CMK (cell line): Measurements from ENCODE around the gene SHQ1.
"Not testable (repeated sequence)": the region's sequence is repeated elsewhere in the genome, so short reads cannot be mapped to it uniquely, and the experiment has no call there.

Source experiments
- DNase-seq: peaks from one replicate; pipeline ENCODE4 v3.0.0-alpha.2; 2010; ENCODE audit warnings: low read depth

The SHQ1 gene

DNA sequence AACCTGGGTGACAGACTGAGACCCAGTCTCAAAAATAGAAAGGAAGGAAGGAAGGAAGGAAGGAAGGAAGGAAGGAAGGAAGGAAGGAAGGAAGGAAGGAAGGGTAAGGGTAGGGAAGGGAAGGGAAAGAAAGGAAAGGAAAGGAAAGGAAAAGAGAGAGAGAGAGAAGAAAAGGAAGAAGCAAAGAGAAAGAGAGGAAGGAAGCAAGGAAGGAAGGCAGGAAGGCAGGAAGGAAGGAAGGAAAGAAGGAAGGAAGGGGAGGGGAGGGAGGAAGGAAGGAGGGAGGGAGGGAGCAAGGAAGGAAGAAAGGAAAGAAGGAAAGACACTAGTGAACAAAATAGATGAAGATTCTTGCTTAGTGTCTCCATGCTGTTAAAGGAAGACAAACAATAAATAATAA, 129.1 kb downstream of the SHQ1 start:
- DNase-seq = no peak

DNA sequence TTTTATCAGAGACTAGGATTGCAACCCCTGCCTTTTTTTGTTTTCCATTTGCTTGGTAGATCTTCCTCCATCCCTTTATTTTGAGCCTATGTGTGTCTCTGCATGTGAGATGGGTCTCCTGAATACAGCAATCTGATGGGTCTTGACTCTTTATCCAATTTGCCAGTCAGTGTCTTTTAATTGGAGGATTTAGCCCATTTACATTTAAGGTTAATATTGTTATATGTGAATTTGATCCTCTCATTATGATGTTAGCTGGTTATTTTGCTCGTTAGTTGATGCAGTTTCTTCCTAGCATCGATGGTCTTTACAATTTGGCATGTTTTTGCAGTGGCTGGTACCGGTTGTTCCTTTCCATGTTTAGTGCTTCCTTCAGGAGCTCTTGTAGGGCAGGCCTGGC, 134.1 kb downstream of the SHQ1 start:
- DNase-seq = not testable (repeated sequence)

DNA sequence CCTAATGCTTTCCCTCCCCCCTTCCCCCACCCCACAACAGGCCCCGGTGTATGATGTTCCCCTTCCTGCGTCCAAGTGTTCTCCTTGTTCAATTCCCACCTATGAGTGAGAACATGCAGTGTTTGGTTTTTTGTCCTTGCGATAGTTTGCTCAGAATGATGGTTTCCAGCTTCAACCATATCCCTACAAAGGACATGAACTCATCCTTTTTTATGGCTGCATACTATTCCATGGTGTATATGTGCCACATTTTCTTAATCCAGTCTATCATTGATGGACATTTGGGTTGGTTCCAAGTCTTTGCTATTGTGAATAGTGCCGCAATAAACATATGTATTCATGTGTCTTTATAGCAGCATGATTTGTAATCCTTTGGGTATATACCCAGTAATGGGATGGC, 137.8 kb downstream of the SHQ1 start:
- not testable (repeated sequence) for DNase-seq

DNA sequence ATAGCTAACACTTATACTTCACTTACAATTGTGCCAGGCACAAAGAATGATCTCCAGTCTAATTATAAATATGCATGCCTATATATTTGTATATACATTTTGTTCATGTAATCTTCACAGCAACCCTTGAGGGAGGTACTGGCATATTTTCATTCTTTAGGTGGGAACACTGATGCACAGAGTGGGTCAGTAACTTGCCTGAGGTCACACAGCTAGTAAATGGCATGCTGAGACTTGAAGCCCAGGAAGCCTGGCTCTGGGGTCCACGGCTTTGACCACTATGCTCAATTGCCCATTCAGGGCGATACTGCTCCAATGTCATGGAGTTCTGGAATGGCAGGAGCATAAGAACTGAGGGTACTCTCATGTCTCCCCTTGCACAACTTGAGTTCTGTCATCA, 139.8 kb downstream of the SHQ1 start:
- no peak for DNase-seq

DNA sequence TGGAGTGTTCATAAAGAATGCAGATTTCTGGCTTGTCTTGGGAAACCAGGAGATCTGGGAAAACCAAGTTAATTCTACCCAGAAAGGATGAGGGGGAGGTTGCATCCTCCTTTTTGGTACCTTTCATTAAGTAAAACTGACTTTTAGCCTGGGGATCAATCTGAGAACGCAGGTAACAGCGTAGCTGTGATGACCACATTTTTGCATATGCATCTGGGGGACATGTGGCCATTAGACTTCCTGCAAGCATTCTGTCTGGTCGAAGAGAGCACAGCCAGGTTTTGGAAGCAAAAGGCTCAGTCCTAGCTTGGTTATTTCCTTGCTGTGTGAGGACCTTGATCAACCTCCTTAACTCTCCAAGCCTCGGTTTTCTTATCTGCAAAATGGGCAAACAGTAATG, 145.2 kb downstream of the SHQ1 start:
- DNase-seq = no peak

DNA sequence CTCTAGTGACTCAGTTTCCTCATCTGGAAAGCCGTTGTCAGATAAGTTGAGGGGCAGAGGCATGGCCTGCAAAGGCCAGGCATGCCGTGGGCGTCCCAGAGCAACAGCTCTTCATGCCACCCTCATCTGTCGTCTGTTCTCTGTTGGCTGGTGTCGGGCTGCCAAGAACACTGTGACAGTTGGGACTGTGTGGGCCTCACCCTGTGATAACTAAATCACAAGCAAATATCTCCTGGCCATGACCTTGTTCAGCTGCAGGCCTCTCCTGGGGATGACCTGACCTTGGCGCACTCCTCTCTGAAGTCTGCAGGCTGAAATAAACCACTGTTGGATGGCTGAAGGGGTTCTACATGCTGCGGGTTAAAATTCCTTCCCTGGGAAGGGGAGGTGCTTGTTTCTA, 145.9 kb downstream of the SHQ1 start:
- DNase-seq = no peak

DNA sequence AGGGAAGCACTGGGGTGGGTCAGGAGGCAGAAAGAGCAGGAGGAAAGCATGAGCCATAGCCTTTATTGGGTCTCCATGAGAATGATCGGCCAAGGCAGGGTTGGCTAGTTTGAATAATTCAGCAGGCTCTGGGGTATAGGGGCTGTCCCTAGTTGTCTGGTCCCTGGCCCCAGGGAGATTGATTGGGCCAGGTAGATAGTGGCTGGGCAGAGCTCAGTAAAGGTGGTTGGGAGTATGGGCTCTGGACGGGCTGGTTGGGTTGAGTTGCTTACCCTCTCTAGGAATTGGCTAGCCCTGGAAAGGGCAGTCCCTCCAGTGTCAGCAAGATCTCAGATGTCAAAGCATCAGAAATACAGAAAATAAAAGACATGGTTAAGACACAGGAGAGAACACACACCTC, 148.1 kb downstream of the SHQ1 start:
- DNase-seq = no peak

DNA sequence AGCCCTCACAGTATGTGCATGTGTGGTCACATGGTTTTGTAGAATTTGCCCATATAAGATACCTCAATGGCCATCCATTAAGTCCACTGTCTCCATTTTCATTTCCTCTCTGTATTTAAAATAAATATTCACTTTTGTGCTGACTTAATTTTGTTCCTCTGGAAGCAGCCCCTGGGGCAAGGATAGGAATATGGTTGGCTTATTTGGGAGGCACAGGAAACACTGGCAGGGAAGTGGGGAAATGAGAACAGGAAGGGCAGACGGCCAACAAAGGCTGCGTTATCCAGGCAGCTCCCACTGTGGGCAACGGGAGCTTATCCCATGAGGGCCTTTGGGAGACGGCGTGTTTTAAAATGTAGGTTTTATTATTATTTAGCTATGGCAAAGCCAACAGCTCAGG, 148.6 kb downstream of the SHQ1 start:
- no peak for DNase-seq
